HL-60 (cell line): ENCODE results near the gene MAPK10.

ENCODE experiments used
- GABPA ChIP-seq: IDR thresholded peaks from 2 replicates; pipeline ENCODE4 v1.6.1; 2012; ENCODE audit warnings: low read depth
- POLR2AphosphoS5 ChIP-seq: IDR thresholded peaks from 2 replicates; pipeline ENCODE4 v1.6.1; 2012; ENCODE audit warnings: low read depth
- TF ChIP-seq, protein P1 (sequence below): IDR thresholded peaks from one replicate; pipeline ENCODE4 v1.5.1; 2011; ENCODE audit warnings: low read length, control low read depth, inconsistent platforms; ENCODE audit not compliant: insufficient read depth
- TF ChIP-seq, protein P2 (sequence below): IDR thresholded peaks from 2 replicates; pipeline ENCODE4 v1.6.1; 2012; ENCODE audit warnings: low read depth; ENCODE audit not compliant: insufficient replicate concordance

DNA sequence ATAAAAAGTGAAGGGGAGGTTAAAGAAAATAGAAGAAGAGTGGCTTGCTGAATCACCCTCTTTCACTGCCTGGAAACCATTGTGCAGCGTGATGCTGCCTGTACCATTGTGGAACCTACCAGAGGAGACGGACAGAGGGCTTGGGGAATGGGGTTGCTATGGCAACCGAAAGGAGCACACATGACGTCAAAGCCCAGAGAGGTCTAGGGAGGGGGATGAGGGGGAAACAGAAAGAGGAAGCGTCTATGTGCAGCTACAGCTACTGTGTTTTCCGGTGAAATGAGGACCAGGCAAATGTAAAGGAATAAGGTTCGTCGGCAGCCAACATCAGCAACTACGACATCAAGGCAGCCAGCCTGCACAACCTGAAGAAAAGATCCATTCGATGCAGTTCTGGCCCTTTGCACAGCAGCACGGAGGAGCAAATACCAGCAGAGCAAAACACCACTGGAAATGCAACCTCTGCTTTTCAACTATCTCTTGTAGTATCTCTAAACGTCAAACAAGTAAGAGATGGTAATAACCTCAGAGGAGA, at the start of gene MAPK10:
- TF ChIP-seq, protein P1, sequence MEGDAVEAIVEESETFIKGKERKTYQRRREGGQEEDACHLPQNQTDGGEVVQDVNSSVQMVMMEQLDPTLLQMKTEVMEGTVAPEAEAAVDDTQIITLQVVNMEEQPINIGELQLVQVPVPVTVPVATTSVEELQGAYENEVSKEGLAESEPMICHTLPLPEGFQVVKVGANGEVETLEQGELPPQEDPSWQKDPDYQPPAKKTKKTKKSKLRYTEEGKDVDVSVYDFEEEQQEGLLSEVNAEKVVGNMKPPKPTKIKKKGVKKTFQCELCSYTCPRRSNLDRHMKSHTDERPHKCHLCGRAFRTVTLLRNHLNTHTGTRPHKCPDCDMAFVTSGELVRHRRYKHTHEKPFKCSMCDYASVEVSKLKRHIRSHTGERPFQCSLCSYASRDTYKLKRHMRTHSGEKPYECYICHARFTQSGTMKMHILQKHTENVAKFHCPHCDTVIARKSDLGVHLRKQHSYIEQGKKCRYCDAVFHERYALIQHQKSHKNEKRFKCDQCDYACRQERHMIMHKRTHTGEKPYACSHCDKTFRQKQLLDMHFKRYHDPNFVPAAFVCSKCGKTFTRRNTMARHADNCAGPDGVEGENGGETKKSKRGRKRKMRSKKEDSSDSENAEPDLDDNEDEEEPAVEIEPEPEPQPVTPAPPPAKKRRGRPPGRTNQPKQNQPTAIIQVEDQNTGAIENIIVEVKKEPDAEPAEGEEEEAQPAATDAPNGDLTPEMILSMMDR, result no peak
- TF ChIP-seq POLR2AphosphoS5 (no peak), GABPA (no peak)
- TF ChIP-seq, protein P2, sequence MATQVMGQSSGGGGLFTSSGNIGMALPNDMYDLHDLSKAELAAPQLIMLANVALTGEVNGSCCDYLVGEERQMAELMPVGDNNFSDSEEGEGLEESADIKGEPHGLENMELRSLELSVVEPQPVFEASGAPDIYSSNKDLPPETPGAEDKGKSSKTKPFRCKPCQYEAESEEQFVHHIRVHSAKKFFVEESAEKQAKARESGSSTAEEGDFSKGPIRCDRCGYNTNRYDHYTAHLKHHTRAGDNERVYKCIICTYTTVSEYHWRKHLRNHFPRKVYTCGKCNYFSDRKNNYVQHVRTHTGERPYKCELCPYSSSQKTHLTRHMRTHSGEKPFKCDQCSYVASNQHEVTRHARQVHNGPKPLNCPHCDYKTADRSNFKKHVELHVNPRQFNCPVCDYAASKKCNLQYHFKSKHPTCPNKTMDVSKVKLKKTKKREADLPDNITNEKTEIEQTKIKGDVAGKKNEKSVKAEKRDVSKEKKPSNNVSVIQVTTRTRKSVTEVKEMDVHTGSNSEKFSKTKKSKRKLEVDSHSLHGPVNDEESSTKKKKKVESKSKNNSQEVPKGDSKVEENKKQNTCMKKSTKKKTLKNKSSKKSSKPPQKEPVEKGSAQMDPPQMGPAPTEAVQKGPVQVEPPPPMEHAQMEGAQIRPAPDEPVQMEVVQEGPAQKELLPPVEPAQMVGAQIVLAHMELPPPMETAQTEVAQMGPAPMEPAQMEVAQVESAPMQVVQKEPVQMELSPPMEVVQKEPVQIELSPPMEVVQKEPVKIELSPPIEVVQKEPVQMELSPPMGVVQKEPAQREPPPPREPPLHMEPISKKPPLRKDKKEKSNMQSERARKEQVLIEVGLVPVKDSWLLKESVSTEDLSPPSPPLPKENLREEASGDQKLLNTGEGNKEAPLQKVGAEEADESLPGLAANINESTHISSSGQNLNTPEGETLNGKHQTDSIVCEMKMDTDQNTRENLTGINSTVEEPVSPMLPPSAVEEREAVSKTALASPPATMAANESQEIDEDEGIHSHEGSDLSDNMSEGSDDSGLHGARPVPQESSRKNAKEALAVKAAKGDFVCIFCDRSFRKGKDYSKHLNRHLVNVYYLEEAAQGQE, result no peak
